Kasumi-1 (cell line): ENCODE data around the gene AGBL5.
"Not testable (repeated sequence)": the region's sequence is repeated elsewhere in the genome, so short reads cannot be mapped to it uniquely, and the experiment has no call there.

Experiments
- DNase-seq, 2 experiments: peaks; one replicate each; lab custom pipeline; 2025; lab: John Stamatoyannopoulos, UW

The AGBL5 gene

GRCh38 chr2:27091746-27092695, 40.6 kb downstream of the AGBL5 start:
- no peak for DNase-seq

GRCh38 chr2:27092696-27093429, 41.4 kb downstream of the AGBL5 start:
- no peak for DNase-seq

- DNase-seq, result no peak
Measured at GRCh38 chr2:27093430-27094352, 42.2 kb downstream of the AGBL5 start.

GRCh38 chr2:27094353-27094984, 43.0 kb downstream of the AGBL5 start:
- no peak for DNase-seq

- no peak for DNase-seq
Measured at GRCh38 chr2:27095427-27095744, 43.9 kb downstream of the AGBL5 start.

- peak; percentile 57 to 73 for DNase-seq
Measured at GRCh38 chr2:27095745-27096651, 44.5 kb downstream of the AGBL5 start.

GRCh38 chr2:27096748-27097297, 45.4 kb downstream of the AGBL5 start:
- DNase-seq, result no peak

- no peak for DNase-seq
Measured at GRCh38 chr2:27097341-27097740, 45.9 kb downstream of the AGBL5 start.

GRCh38 chr2:27099334-27099955, 48.0 kb downstream of the AGBL5 start:
- no peak for DNase-seq

- DNase-seq, result no peak
Measured at GRCh38 chr2:27100036-27100435, 48.6 kb downstream of the AGBL5 start.

- no peak for DNase-seq
Measured at GRCh38 chr2:27102329-27102728, 50.9 kb downstream of the AGBL5 start.

- DNase-seq, result no peak
Measured at GRCh38 chr2:27105981-27106380, 54.5 kb downstream of the AGBL5 start.

GRCh38 chr2:27108221-27108620, 56.8 kb downstream of the AGBL5 start:
- DNase-seq, result no peak

GRCh38 chr2:27109083-27109482, 57.6 kb downstream of the AGBL5 start:
- DNase-seq, result no peak

GRCh38 chr2:27110603-27111352, 59.3 kb downstream of the AGBL5 start:
- DNase-seq, result not testable (repeated sequence)

GRCh38 chr2:27111392-27112078, 60.1 kb downstream of the AGBL5 start:
- DNase-seq, result not testable (repeated sequence)

GRCh38 chr2:27115519-27115918, 64.1 kb downstream of the AGBL5 start:
- DNase-seq, result no peak

- DNase-seq, result no peak
Measured at GRCh38 chr2:27117995-27118524, 66.6 kb downstream of the AGBL5 start.
